ENCODE results near the gene VPS13A. TPM values are rescaled to one million over a fixed set of nuclear protein-coding genes. Genes with fewer than 3 reads are reported as not detected.

The VPS13A gene
- total RNA-seq, 1 donor from 2014 or later, result 37.8 TPM

DNA sequence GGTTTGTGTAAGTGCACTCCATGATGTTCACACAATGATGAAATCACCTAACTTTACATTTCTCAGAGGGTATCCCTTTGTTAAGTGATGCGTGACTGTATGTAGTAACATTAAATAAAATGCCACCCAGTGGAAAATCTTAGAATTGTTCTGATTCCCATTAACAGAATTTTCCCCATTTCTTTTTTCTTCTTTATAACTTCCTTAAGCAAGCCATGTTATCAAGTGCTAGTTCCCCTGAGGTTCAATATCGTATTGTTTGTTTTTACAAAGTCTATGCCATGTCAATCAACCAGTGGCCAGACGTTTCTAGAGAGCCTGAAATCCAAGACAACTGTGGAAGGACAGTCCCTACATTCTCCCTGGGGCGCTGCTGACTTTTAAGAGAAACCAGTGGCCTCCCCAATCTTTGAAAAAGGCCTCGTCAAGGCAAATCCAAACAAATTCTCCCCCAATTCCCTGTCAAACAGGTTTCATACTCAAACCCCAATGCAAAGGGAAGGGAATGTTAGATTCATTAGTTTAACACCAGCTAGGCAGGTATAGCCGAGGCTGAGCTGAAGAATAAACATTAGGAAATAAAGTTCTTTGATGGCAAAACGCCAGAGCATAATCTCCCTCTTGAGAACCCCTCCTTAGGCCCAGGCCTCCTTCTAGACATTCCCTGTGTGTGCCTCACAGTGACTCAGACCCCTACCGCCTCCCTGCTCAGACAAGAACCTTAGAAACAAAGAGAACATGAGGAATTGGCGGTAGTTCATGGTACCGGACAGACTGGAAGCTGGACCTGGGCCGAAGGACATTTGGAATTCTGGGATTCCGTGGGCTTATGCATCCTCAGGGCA lies 272.1 kb downstream of the VPS13A start:
- Histone ChIP-seq H3K27me3 (ENCODE audit: low read depth) (no peaks in the 10 kb centered on the region), H3K9me3 (no peaks in the 10 kb centered on the region), H3K4me1 (no peaks in the 10 kb centered on the region), H3K27ac (no peak overlapping the region), H3K36me3 (no peaks in the 10 kb centered on the region), H3K4me3 (no peak overlapping the region)
- no peak for DNase-seq
- ATAC-seq, result peak; percentile 84 to 92
- TF ChIP-seq, protein P1, sequence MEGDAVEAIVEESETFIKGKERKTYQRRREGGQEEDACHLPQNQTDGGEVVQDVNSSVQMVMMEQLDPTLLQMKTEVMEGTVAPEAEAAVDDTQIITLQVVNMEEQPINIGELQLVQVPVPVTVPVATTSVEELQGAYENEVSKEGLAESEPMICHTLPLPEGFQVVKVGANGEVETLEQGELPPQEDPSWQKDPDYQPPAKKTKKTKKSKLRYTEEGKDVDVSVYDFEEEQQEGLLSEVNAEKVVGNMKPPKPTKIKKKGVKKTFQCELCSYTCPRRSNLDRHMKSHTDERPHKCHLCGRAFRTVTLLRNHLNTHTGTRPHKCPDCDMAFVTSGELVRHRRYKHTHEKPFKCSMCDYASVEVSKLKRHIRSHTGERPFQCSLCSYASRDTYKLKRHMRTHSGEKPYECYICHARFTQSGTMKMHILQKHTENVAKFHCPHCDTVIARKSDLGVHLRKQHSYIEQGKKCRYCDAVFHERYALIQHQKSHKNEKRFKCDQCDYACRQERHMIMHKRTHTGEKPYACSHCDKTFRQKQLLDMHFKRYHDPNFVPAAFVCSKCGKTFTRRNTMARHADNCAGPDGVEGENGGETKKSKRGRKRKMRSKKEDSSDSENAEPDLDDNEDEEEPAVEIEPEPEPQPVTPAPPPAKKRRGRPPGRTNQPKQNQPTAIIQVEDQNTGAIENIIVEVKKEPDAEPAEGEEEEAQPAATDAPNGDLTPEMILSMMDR (IDR thresholded peaks at IDR 0.05), result no peak
- intact Hi-C loops (cut with DNase I), result no loop called here

- ATAC-seq (no peak), DNase-seq (no peak)
- Histone ChIP-seq H3K4me3 (no peak overlapping the region), H3K4me1 (no peaks in the 10 kb centered on the region), H3K36me3 (no peaks in the 10 kb centered on the region), H3K9me3 (no peaks in the 10 kb centered on the region), H3K27ac (no peak overlapping the region), H3K27me3 (ENCODE audit: low read depth) (no peaks in the 10 kb centered on the region)
- TF ChIP-seq, protein P1 (IDR thresholded peaks at IDR 0.05), result no peak
- intact Hi-C loops (cut with DNase I), result no loop called here
Observed at GRCh38 chr9:77450085-77450475, 272.7 kb downstream of the VPS13A start.

GRCh38 chr9:77451507-77451906 lies 274.2 kb downstream of the VPS13A start:
- DNase-seq, result no peak
- ATAC-seq, result no peak
- H3K27ac ChIP-seq, result no peak overlapping the region
- no peaks in the 10 kb centered on the region for H3K9me3 ChIP-seq
- H3K4me3 ChIP-seq, result no peak overlapping the region
- intact Hi-C loops (cut with DNase I), result no loop called here
- no peaks in the 10 kb centered on the region for H3K36me3 ChIP-seq
- TF ChIP-seq, protein P1 (IDR thresholded peaks at IDR 0.05), result no peak
- no peaks in the 10 kb centered on the region for H3K4me1 ChIP-seq
- no peaks in the 10 kb centered on the region for H3K27me3 ChIP-seq (ENCODE audit: low read depth)

- Histone ChIP-seq H3K9me3 (no peaks in the 10 kb centered on the region), H3K36me3 (no peaks in the 10 kb centered on the region), H3K4me3 (no peak overlapping the region), H3K27me3 (ENCODE audit: low read depth) (no peaks in the 10 kb centered on the region), H3K4me1 (peaks cover 11% of the 10 kb centered on the region), H3K27ac (no peak overlapping the region)
- intact Hi-C loops (cut with DNase I), result no loop called here
- TF ChIP-seq, protein P1 (IDR thresholded peaks at IDR 0.05), result no peak
- DNase-seq (no peak), ATAC-seq (no peak)
Observed at GRCh38 chr9:77453825-77454647, 276.7 kb downstream of the VPS13A start.

DNA sequence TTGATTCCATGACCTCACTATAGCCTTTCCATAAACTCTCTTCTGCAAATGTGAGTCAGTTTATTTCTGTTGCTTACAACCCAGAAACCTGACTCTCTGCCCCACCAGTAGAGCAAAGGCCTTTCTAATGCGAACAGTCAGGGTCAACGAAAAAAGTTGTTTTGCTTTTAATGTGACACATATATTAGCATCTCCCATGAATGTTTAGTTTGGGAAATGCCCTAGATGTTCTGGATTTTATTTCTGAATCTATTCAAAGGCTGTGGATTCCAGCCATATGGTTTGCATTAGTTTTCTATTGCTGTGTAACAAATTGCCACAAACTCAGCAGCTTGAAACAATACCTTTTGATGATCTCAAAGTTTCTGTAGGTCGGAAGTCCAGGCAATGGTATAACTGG lies 277.3 kb downstream of the VPS13A start:
- Histone ChIP-seq H3K4me3 (no peak overlapping the region), H3K27me3 (ENCODE audit: low read depth) (no peaks in the 10 kb centered on the region), H3K4me1 (peaks cover 11% of the 10 kb centered on the region), H3K9me3 (no peaks in the 10 kb centered on the region), H3K27ac (no peak overlapping the region), H3K36me3 (no peaks in the 10 kb centered on the region)
- no peak for DNase-seq
- intact Hi-C loops (cut with DNase I), result no loop called here
- no peak for ATAC-seq
- TF ChIP-seq, protein P1 (IDR thresholded peaks at IDR 0.05), result no peak

All from lower lobe of right lung (tissue), 2 donors.